Stimulated activated effector memory CD8-positive, alpha-beta T cell treated with anti-CD3 and anti-CD28 coated beads, Interleukin-12 subunit alpha, Interleukin-12 subunit beta, amount 100 ng/mL, for 72 hours (primary cell): ENCODE measurements around the gene ABLIM1.
"Not testable (repeated sequence)": the region's sequence is repeated elsewhere in the genome, so short reads cannot be mapped to it uniquely, and the experiment has no call there.

Experiments used
- ATAC-seq: fragments of 150-1000 bp; cut with Tn5 transposase; 2 replicates; pipeline ENCODE4 v1.10.0; 2021
- DNase-seq, 2 donors: peaks; one replicate each; pipeline ENCODE4 v3.0.0; 2021 to 2022; ENCODE audit warnings: low spot score in 2 of 2
- H3K27ac Mint-ChIP-seq: one replicate; pipeline ENCODE4 v1.8.0; 2022; ENCODE audit warnings: mild to moderate bottlenecking, mixed read lengths
- H3K36me3 Mint-ChIP-seq: one replicate; pipeline ENCODE4 v1.8.0; 2022; ENCODE audit warnings: mild to moderate bottlenecking, mixed read lengths
- H3K4me1 Mint-ChIP-seq: one replicate; pipeline ENCODE4 v1.8.0; 2022; ENCODE audit warnings: mixed read lengths
- H3K4me3 Mint-ChIP-seq: one replicate; pipeline ENCODE4 v1.8.0; 2022; ENCODE audit warnings: mild to moderate bottlenecking, mixed read lengths
- H3K9me3 Mint-ChIP-seq: one replicate; pipeline ENCODE4 v1.8.0; 2022; ENCODE audit warnings: mixed read lengths

Gene ABLIM1

GRCh38 chr10:114658175-114658574 lies at the start of gene ABLIM1:
Gene ABLIM1, minus strand, starts transcription at chr10:114658275. Its CDS starts 75 bp downstream, at chr10:114658200.
- Mint-ChIP-seq H3K4me3 (no peak within 1 kb of the TSS), H3K9me3 (no peaks in the 10 kb centered on the region), H3K4me1 (no peaks in the 10 kb centered on the region), H3K27ac (no peak within 1 kb of the TSS), H3K36me3 (no peaks in the 10 kb centered on the region)
- DNase-seq (no peak), ATAC-seq (no peak)

GRCh38 chr10:114706458-114707055 lies 48.5 kb upstream of the ABLIM1 start:
- Mint-ChIP-seq H3K4me1 (no peaks in the 10 kb centered on the region), H3K4me3 (no peak overlapping the region), H3K27ac (no peak overlapping the region), H3K36me3 (no peaks in the 10 kb centered on the region), H3K9me3 (no peaks in the 10 kb centered on the region)
- DNase-seq: no peak
- ATAC-seq: no peak

- Mint-ChIP-seq H3K36me3 (no peaks in the 10 kb centered on the region), H3K9me3 (no peaks in the 10 kb centered on the region), H3K4me1 (no peaks in the 10 kb centered on the region), H3K27ac (no peak overlapping the region), H3K4me3 (no peak overlapping the region)
- no peak for DNase-seq
- no peak for ATAC-seq
These were observed 46.6 kb upstream of the ABLIM1 start for GRCh38 chr10:114704679-114705078.

GRCh38 chr10:114703377-114704107 lies 45.5 kb upstream of the ABLIM1 start:
- Mint-ChIP-seq H3K27ac (no peak overlapping the region), H3K4me1 (no peaks in the 10 kb centered on the region), H3K36me3 (no peaks in the 10 kb centered on the region), H3K9me3 (no peaks in the 10 kb centered on the region), H3K4me3 (no peak overlapping the region)
- DNase-seq (no peak), ATAC-seq (peak; percentile 40)

- DNase-seq (no peak), ATAC-seq (no peak)
- Mint-ChIP-seq H3K36me3 (no peaks in the 10 kb centered on the region), H3K27ac (no peak overlapping the region), H3K4me3 (no peak overlapping the region), H3K9me3 (no peaks in the 10 kb centered on the region), H3K4me1 (no peaks in the 10 kb centered on the region)
These were observed 40.4 kb upstream of the ABLIM1 start for GRCh38 chr10:114698271-114699061.

GRCh38 chr10:114697061-114697598 lies 39.1 kb upstream of the ABLIM1 start:
- no peaks in the 10 kb centered on the region for H3K36me3 Mint-ChIP-seq
- no peak for ATAC-seq
- no peak for DNase-seq
- H3K4me3 Mint-ChIP-seq: no peak overlapping the region
- no peaks in the 10 kb centered on the region for H3K4me1 Mint-ChIP-seq
- no peaks in the 10 kb centered on the region for H3K9me3 Mint-ChIP-seq
- H3K27ac Mint-ChIP-seq: no peak overlapping the region

GRCh38 chr10:114696301-114696700 lies 38.2 kb upstream of the ABLIM1 start:
- not testable (repeated sequence) for H3K27ac Mint-ChIP-seq, ATAC-seq, H3K4me3 Mint-ChIP-seq

GRCh38 chr10:114694752-114695151 lies 36.7 kb upstream of the ABLIM1 start:
- Mint-ChIP-seq H3K27ac (no peak overlapping the region), H3K4me1 (no peaks in the 10 kb centered on the region)
- peak in 1 of 2 donors; percentile 14 for DNase-seq

More at GRCh38 chr10:114696301-114696700, 38.2 kb upstream of the ABLIM1 start:
- H3K9me3 Mint-ChIP-seq, H3K4me1 Mint-ChIP-seq, DNase-seq, H3K36me3 Mint-ChIP-seq: not testable (repeated sequence)

GRCh38 chr10:114694062-114694461 lies 36.0 kb upstream of the ABLIM1 start:
- Mint-ChIP-seq H3K4me1 (no peaks in the 10 kb centered on the region), H3K36me3 (no peaks in the 10 kb centered on the region), H3K27ac (no peak overlapping the region), H3K4me3 (no peak overlapping the region), H3K9me3 (no peaks in the 10 kb centered on the region)
- ATAC-seq (peak; percentile 88), DNase-seq (no peak)

More at GRCh38 chr10:114694752-114695151, 36.7 kb upstream of the ABLIM1 start:
- ATAC-seq: peak; percentile 31
- Mint-ChIP-seq H3K9me3 (no peaks in the 10 kb centered on the region), H3K4me3 (no peak overlapping the region), H3K36me3 (no peaks in the 10 kb centered on the region)

- Mint-ChIP-seq H3K27ac (no peak overlapping the region), H3K4me3 (no peak overlapping the region), H3K36me3 (no peaks in the 10 kb centered on the region), H3K9me3 (no peaks in the 10 kb centered on the region), H3K4me1 (no peaks in the 10 kb centered on the region)
- ATAC-seq (no peak), DNase-seq (no peak)
These were observed 33.4 kb upstream of the ABLIM1 start for GRCh38 chr10:114691442-114691941.

GRCh38 chr10:114688786-114689185 lies 30.7 kb upstream of the ABLIM1 start:
- no peaks in the 10 kb centered on the region for H3K4me1 Mint-ChIP-seq
- no peaks in the 10 kb centered on the region for H3K9me3 Mint-ChIP-seq
- no peak overlapping the region for H3K27ac Mint-ChIP-seq
- H3K4me3 Mint-ChIP-seq: no peak overlapping the region
- ATAC-seq (no peak), DNase-seq (no peak)
- no peaks in the 10 kb centered on the region for H3K36me3 Mint-ChIP-seq

GRCh38 chr10:114687459-114687858 lies 29.4 kb upstream of the ABLIM1 start:
- Mint-ChIP-seq H3K27ac (no peak overlapping the region), H3K9me3 (no peaks in the 10 kb centered on the region), H3K36me3 (no peaks in the 10 kb centered on the region), H3K4me3 (no peak overlapping the region), H3K4me1 (no peaks in the 10 kb centered on the region)
- no peak for ATAC-seq
- DNase-seq: no peak

- H3K9me3 Mint-ChIP-seq: no peaks in the 10 kb centered on the region
- H3K4me1 Mint-ChIP-seq: no peaks in the 10 kb centered on the region
- no peak overlapping the region for H3K4me3 Mint-ChIP-seq
- no peak overlapping the region for H3K27ac Mint-ChIP-seq
- DNase-seq: no peak
- no peaks in the 10 kb centered on the region for H3K36me3 Mint-ChIP-seq
- ATAC-seq: no peak
These were observed 27.9 kb upstream of the ABLIM1 start for GRCh38 chr10:114686013-114686412.

- H3K9me3 Mint-ChIP-seq: no peaks in the 10 kb centered on the region
- DNase-seq: no peak
- no peak overlapping the region for H3K27ac Mint-ChIP-seq
- no peaks in the 10 kb centered on the region for H3K4me1 Mint-ChIP-seq
- H3K4me3 Mint-ChIP-seq: no peak overlapping the region
- no peak for ATAC-seq
- no peaks in the 10 kb centered on the region for H3K36me3 Mint-ChIP-seq
These were observed 27.4 kb upstream of the ABLIM1 start for GRCh38 chr10:114685456-114685855.

GRCh38 chr10:114684822-114685209 lies 26.7 kb upstream of the ABLIM1 start:
- no peaks in the 10 kb centered on the region for H3K36me3 Mint-ChIP-seq
- no peaks in the 10 kb centered on the region for H3K9me3 Mint-ChIP-seq
- DNase-seq (no peak), ATAC-seq (no peak)
- no peak overlapping the region for H3K27ac Mint-ChIP-seq
- H3K4me3 Mint-ChIP-seq: no peak overlapping the region
- H3K4me1 Mint-ChIP-seq: no peaks in the 10 kb centered on the region
